ENCODE data around the gene LRRIQ1. TPM values are rescaled to one million over a fixed set of nuclear protein-coding genes. Genes with fewer than 3 reads are reported as not detected.
A peak's percentile ranks its signal among the peaks of the same experiment; 100 is the strongest.

The LRRIQ1 gene
- total RNA-seq, 1 experiment from 2014 or later = 0.70 TPM

GRCh38 chr12:85274315-85274651 lies 238.1 kb downstream of the LRRIQ1 start:
- Mint-ChIP-seq H3K36me3 (ENCODE audit: insufficient read depth, unreplicated experiment) (no peaks in the 10 kb centered on the region), H3K27me3 (ENCODE audit: insufficient read depth, unreplicated experiment) (no peaks in the 10 kb centered on the region), H3K27ac (ENCODE audit: low read depth, unreplicated experiment) (no peak overlapping the region), H3K4me1 (ENCODE audit: insufficient read depth, unreplicated experiment) (no peaks in the 10 kb centered on the region), H3K9me3 (ENCODE audit: unreplicated experiment) (peaks cover 5% of the 10 kb centered on the region), H3K4me3 (ENCODE audit: unreplicated experiment) (no peak overlapping the region)
- ChIA-PET POLR2A (no interaction called here), CTCF (no interaction called here)
- intact Hi-C loops (cut with micrococcal nuclease) = no loop called here
- TF ChIP-seq CTCF (IDR thresholded peaks at IDR 0.05; ENCODE audit: unreplicated experiment) = no peak
- no TSS peak for BruUV-seq (replicated peaks)
- DNase-seq (ENCODE audit: unreplicated experiment) = no peak

GRCh38 chr12:85275374-85275773 lies 239.2 kb downstream of the LRRIQ1 start:
- BruUV-seq (replicated peaks) = no TSS peak

DNA sequence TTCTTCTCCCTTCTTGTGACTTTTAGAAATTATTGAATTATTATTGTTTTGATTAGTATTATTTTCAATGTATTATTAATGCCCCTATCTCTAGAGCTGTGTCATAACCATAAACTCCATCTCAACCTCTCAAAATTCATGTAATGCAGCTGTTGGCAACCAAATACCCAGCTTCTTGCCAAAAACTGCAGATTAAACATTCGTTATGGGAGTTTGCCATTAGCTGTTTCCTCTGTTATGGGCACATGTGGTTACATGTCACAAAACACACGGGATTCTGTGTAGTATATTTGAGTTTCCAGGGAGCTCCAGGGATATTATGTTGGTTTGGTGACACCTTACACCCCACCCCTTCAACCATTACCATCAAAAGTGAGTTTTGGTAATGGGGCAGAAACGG lies 241.0 kb downstream of the LRRIQ1 start:
- ChIA-PET POLR2A (interaction anchor here (1.3 kb wide), 1 partner anchor 8 kb away, joined by 4 read pairs; no protein-coding TSS in a partner anchor), CTCF (interaction anchor here (0.8 to 1.4 kb wide), 3 partner anchors 10 to 172 kb away, joined by 3 to 4 read pairs (median 3); no protein-coding TSS in a partner anchor)
- H3K4me1 Mint-ChIP-seq (ENCODE audit: insufficient read depth, unreplicated experiment) = no peaks in the 10 kb centered on the region
- H3K27ac Mint-ChIP-seq (ENCODE audit: low read depth, unreplicated experiment) = no peak overlapping the region
- H3K36me3 Mint-ChIP-seq (ENCODE audit: insufficient read depth, unreplicated experiment) = no peaks in the 10 kb centered on the region
- H3K9me3 Mint-ChIP-seq (ENCODE audit: unreplicated experiment) = peaks cover 5% of the 10 kb centered on the region
- no peak for TF ChIP-seq CTCF (IDR thresholded peaks at IDR 0.05; ENCODE audit: unreplicated experiment)
- DNase-seq (ENCODE audit: unreplicated experiment) = no peak
- intact Hi-C loops (cut with micrococcal nuclease) = no loop called here
- H3K27me3 Mint-ChIP-seq (ENCODE audit: insufficient read depth, unreplicated experiment) = no peaks in the 10 kb centered on the region
- no peak overlapping the region for H3K4me3 Mint-ChIP-seq (ENCODE audit: unreplicated experiment)
- BruUV-seq (replicated peaks) = no TSS peak

More at GRCh38 chr12:85275374-85275773, 239.2 kb downstream of the LRRIQ1 start:
- Mint-ChIP-seq H3K27ac (ENCODE audit: low read depth, unreplicated experiment) (no peak overlapping the region), H3K27me3 (ENCODE audit: insufficient read depth, unreplicated experiment) (no peaks in the 10 kb centered on the region), H3K4me3 (ENCODE audit: unreplicated experiment) (no peak overlapping the region), H3K4me1 (ENCODE audit: insufficient read depth, unreplicated experiment) (no peaks in the 10 kb centered on the region), H3K36me3 (ENCODE audit: insufficient read depth, unreplicated experiment) (no peaks in the 10 kb centered on the region), H3K9me3 (ENCODE audit: unreplicated experiment) (peaks cover 5% of the 10 kb centered on the region)
- CTCF ChIA-PET = no interaction called here
- DNase-seq (ENCODE audit: unreplicated experiment) = peak; percentile 6
- intact Hi-C loops (cut with micrococcal nuclease) = no loop called here
- POLR2A ChIA-PET = no interaction called here
- no peak for TF ChIP-seq CTCF (IDR thresholded peaks at IDR 0.05; ENCODE audit: unreplicated experiment)

DNA sequence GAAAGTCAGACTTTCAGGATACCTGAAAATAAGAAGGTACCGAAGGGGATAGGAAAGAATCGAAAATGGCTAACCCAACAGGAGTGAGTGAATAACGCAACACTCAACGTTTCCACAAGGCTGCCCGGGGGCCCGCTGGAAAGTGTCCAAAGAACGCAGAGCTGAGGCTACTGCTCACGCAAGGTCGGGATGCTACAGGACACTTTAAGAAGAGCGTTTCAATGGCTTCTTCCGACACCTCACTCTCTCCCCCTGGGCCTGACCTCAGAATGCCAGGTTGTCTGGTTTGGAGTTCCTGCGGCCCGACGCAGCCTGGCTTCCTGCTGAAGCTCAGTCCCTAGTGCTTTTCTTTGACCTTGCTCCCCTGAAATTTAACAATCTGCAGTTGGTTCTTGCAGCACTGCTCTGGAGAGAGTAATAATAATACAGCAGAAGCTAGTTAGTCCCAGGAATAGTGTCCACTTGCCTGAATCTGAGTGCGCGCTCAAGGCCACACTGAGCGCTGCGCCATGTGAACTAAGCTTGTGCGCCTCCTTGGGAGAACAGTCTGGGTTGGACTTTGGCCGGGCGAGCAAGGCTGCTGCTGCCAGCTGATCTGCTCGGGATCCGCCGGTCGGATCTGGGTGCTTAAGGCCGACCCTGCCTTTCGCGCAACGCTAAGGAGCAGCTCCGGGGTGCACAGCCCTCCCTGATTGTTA lies 241.9 kb downstream of the LRRIQ1 start:
- CTCF ChIA-PET = interaction anchor here (0.8 to 1.0 kb wide), 2 partner anchors 9 to 27 kb away, joined by 4 to 5 read pairs; no protein-coding TSS in a partner anchor
- intact Hi-C loops (cut with micrococcal nuclease) = no loop called here
- Mint-ChIP-seq H3K4me3 (ENCODE audit: unreplicated experiment) (no peak overlapping the region), H3K27me3 (ENCODE audit: insufficient read depth, unreplicated experiment) (no peaks in the 10 kb centered on the region), H3K9me3 (ENCODE audit: unreplicated experiment) (peaks cover 5% of the 10 kb centered on the region), H3K36me3 (ENCODE audit: insufficient read depth, unreplicated experiment) (no peaks in the 10 kb centered on the region), H3K27ac (ENCODE audit: low read depth, unreplicated experiment) (no peak overlapping the region), H3K4me1 (ENCODE audit: insufficient read depth, unreplicated experiment) (no peaks in the 10 kb centered on the region)
- no TSS peak for BruUV-seq (replicated peaks)
- no peak for DNase-seq (ENCODE audit: unreplicated experiment)
- POLR2A ChIA-PET = no interaction called here
- TF ChIP-seq CTCF (IDR thresholded peaks at IDR 0.05; ENCODE audit: unreplicated experiment) = no peak

All from MCF 10A (cell line).